H1 (cell line): ENCODE measurements around the gene CSNK1G2. TPM values are rescaled to one million over a fixed set of nuclear protein-coding genes. Genes with fewer than 3 reads are reported as not detected.
A peak's percentile ranks its signal among the peaks of the same experiment; 100 is the strongest.

Experiments
- ASH2L ChIP-seq: fragments of 200-600, 300-600 bp; sonication (generic); IDR thresholded peaks from one replicate; pipeline ENCODE4 v1.7.1; 2017; ENCODE audit warnings: low read length
- JUN ChIP-seq: IDR thresholded peaks from 2 replicates; pipeline ENCODE4 v1.6.1; 2011; ENCODE audit warnings: low read depth, mild to moderate bottlenecking, improper control_type of control experiment, low read length
- SAP30 ChIP-seq: fragments of 300-600 bp; sonication (generic); IDR thresholded peaks from 2 replicates; pipeline ENCODE4 v1.7.1; 2012; ENCODE audit warnings: low read length, moderate library complexity, mild to moderate bottlenecking, inconsistent platforms; ENCODE audit not compliant: insufficient read depth, insufficient replicate concordance
- SIRT6 ChIP-seq: IDR thresholded peaks from one replicate; pipeline ENCODE4 v1.7.1; 2012; ENCODE audit warnings: low read length, inconsistent platforms
- polyA plus RNA-seq, 7 experiments: library from polyadenylated mRNA; depleted of rRNA in 3 of 7; stranded (reverse) in 5 of 7; unstranded in 2 of 7; fragments of >200 nt in 5 of 7; fragments of 200-250 nt in 2 of 7; gene quantifications; 1 replicate in 5 of 7; 2 replicates in 1 of 7; 4 replicates in 1 of 7; pipeline versions ENCODE4 v1.2.1 to v1.2.3, GENCODE V29; 2011 to 2013; ENCODE audit warnings: missing spikeins in 2 of 7, mixed read lengths in 2 of 7
- total RNA-seq: library from RNA; stranded (reverse); fragmentation: NEBNext Ultra II Directional; extraction: Animal tissue kit (Norgen Biotek cat#: 25700); gene quantifications from 2 replicates; pipeline ENCODE4 v1.2.1, GENCODE V29; 2021
- TF ChIP-seq, protein P1 (sequence below): IDR thresholded peaks from 2 replicates; pipeline ENCODE4 v1.6.1; 2012; ENCODE audit warnings: low read length, inconsistent platforms

Gene CSNK1G2
- total and polyA plus RNA-seq, 2 of the 8 experiments (the other 6 are each of a cell fraction or from before 2014, with no cell fraction given), result 99.5 to 130 TPM

- TF ChIP-seq, protein P1, sequence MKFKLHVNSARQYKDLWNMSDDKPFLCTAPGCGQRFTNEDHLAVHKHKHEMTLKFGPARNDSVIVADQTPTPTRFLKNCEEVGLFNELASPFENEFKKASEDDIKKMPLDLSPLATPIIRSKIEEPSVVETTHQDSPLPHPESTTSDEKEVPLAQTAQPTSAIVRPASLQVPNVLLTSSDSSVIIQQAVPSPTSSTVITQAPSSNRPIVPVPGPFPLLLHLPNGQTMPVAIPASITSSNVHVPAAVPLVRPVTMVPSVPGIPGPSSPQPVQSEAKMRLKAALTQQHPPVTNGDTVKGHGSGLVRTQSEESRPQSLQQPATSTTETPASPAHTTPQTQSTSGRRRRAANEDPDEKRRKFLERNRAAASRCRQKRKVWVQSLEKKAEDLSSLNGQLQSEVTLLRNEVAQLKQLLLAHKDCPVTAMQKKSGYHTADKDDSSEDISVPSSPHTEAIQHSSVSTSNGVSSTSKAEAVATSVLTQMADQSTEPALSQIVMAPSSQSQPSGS, result 0 out of 2 replicates have a peak, but pooled peaks have one; percentile 11
- TF ChIP-seq JUN (no peak), ASH2L (peak; percentile 89), SAP30 (no peak), SIRT6 (no peak)
Observed at GRCh38 chr19:1904860-1905109, 36.2 kb upstream of the CSNK1G2 start (continued).
